HepG2 (cell line): ENCODE measurements around the gene ADAR. TPM values are rescaled to one million over a fixed set of nuclear protein-coding genes. Genes with fewer than 3 reads are reported as not detected.

Source experiments
- ATAC-seq: fragments of 200-7000 bp; cut with Tn5 transposase; 3 replicates; pipeline ENCODE4 v1.9.1; 2020; ENCODE audit warnings: mild to moderate bottlenecking, moderate library complexity
- BruUV-seq: library from RNA; stranded (reverse); fragments of 400-500 nt; replicated peaks from 2 replicates; lab custom pipeline; 2021; lab: Mats Ljungman, UMichigan
- CTCF ChIA-PET: fragments of 300-600 bp; formaldehyde crosslinking; extraction: SDS; loops from one replicate; lab custom pipeline; 2021; ENCODE audit warnings: low total read pairs, inconsistent platforms, low intra/inter-chr PET ratio; lab: Yijun Ruan, JAX
- POLR2A ChIA-PET: fragments of 350-600 bp; sonication (Branson Sonifier 250); formaldehyde crosslinking; loops from one replicate; lab custom pipeline; 2020; ENCODE audit warnings: antibody characterized with exemption, inconsistent platforms; lab: Yijun Ruan, JAX
- DNase-seq: peaks from one replicate; pipeline ENCODE4 v3.0.0-alpha.2; 2015; ENCODE audit warnings: low spot score
- FAIRE-seq: peaks from 3 replicates; lab custom pipeline; 2011; peaks lifted over from hg19 to GRCh38; lab: Jason Lieb, UNC
- H2AFZ ChIP-seq: one replicate; pipeline ENCODE4 v1.6.1; 2011; ENCODE audit warnings: low read length, inconsistent platforms
- H3K27ac ChIP-seq: fragments of 300-600 bp; 3 replicates; pipeline ENCODE4 v1.8.0; 2011; ENCODE audit warnings: mixed run types, mild to moderate bottlenecking, mixed read lengths, low read length, inconsistent platforms; ENCODE audit not compliant: insufficient read depth; ENCODE audit errors: extremely low read length
- H3K27me3 ChIP-seq, 2 experiments: fragments of 200-600 bp in 1 of 2; 2 replicates in 1 of 2; 3 replicates in 1 of 2; pipeline versions ENCODE4 v1.6.0 to v1.8.0; 2011; ENCODE audit warnings: low read length in 2 of 2, mild to moderate bottlenecking in 2 of 2, moderate library complexity in 2 of 2, inconsistent platforms in 1 of 2; ENCODE audit not compliant: insufficient read depth in 2 of 2, control insufficient read depth in 1 of 2
- H3K36me3 ChIP-seq, 2 experiments: fragments of 200-600 bp in 1 of 2; replicated peaks in 1 of 2; 2 replicates in 1 of 2; 3 replicates in 1 of 2; pipeline versions ENCODE4 v1.5.1 to v1.8.0; 2011; ENCODE audit warnings: low read length in 2 of 2, inconsistent platforms in 1 of 2; ENCODE audit not compliant: insufficient read depth in 2 of 2, control insufficient read depth in 1 of 2
- H3K4me1 ChIP-seq: 2 replicates; pipeline ENCODE4 v1.5.1; 2012; ENCODE audit warnings: low read length, inconsistent platforms; ENCODE audit not compliant: insufficient read depth
- H3K4me2 ChIP-seq: 2 replicates; pipeline ENCODE4 v1.6.0; 2011; ENCODE audit warnings: low read depth, low read length, inconsistent platforms
- H3K4me3 ChIP-seq, 3 experiments: fragments of 200-600 bp in 1 of 3; sonication (generic), shearing (Covaris generic) in 1 of 3; replicated peaks in 1 of 3; 2 replicates each; pipeline ENCODE4 v1.5.1; 2011 to 2016; ENCODE audit warnings: low read length in 3 of 3, inconsistent platforms in 2 of 3, low read depth in 2 of 3, mild to moderate bottlenecking in 2 of 3, control low read depth in 1 of 3, mixed read lengths in 1 of 3; ENCODE audit not compliant: insufficient read depth in 1 of 3
- H3K79me2 ChIP-seq: one replicate; pipeline ENCODE4 v1.6.1; 2011; ENCODE audit warnings: low read length, inconsistent platforms; ENCODE audit not compliant: insufficient read depth
- H3K9ac ChIP-seq: 2 replicates; pipeline ENCODE4 v1.6.0; 2011; ENCODE audit warnings: mild to moderate bottlenecking, low read depth, low read length, inconsistent platforms; ENCODE audit not compliant: insufficient read depth
- H3K9me3 ChIP-seq: 2 replicates; pipeline ENCODE4 v1.5.1; 2012; ENCODE audit warnings: mild to moderate bottlenecking, low read length
- H4K20me1 ChIP-seq: 2 replicates; pipeline ENCODE4 v1.6.0; 2011; ENCODE audit warnings: inconsistent platforms, mild to moderate bottlenecking, low read length, moderate library complexity; ENCODE audit not compliant: insufficient read depth
- ATF5 ChIP-seq: sonication (generic); formaldehyde crosslinking; IDR thresholded peaks from 2 replicates; pipeline ENCODE4 v1.4.0; 2020; ENCODE audit warnings: mild to moderate bottlenecking, low read depth, missing genetic modification reagents
- ATF7-NPFF ChIP-seq: sonication (generic); formaldehyde crosslinking; IDR thresholded peaks from 2 replicates; pipeline ENCODE4 v1.8.1; 2023; ENCODE audit warnings: mild to moderate bottlenecking, low read depth, missing genetic modification reagents, moderate library complexity
- FOXK2 ChIP-seq: fragments of 450-650 bp; IDR thresholded peaks from 2 replicates; pipeline ENCODE4 v1.6.1; 2016
- HOMEZ ChIP-seq: IDR thresholded peaks from 2 replicates; pipeline ENCODE4 v1.6.1; 2016; ENCODE audit warnings: low read depth
- MIER2 ChIP-seq: IDR thresholded peaks from 2 replicates; pipeline ENCODE4 v1.6.1; 2016; ENCODE audit warnings: missing biosample characterization, missing genetic modification reagents
- MYNN ChIP-seq: sonication (generic); formaldehyde crosslinking; IDR thresholded peaks from 2 replicates; pipeline ENCODE4 v1.4.0; 2020; ENCODE audit warnings: mild to moderate bottlenecking, low read depth, missing genetic modification reagents
- PLRG1 ChIP-seq: fragments of 450-650 bp; conservative IDR thresholded peaks from 2 replicates; pipeline ENCODE4 v1.6.1; 2016
- TRAFD1 ChIP-seq: sonication (generic); formaldehyde crosslinking; IDR thresholded peaks from 2 replicates; pipeline ENCODE4 v1.5.1; 2020; ENCODE audit warnings: missing genetic modification reagents, mild to moderate bottlenecking, borderline replicate concordance
- ZBTB49 ChIP-seq: sonication (generic); formaldehyde crosslinking; IDR thresholded peaks from 2 replicates; pipeline ENCODE4 v1.4.0; 2020; ENCODE audit warnings: missing genetic modification reagents, borderline replicate concordance
- ZNF160 ChIP-seq: sonication (generic); formaldehyde crosslinking; IDR thresholded peaks from 2 replicates; pipeline ENCODE4 v1.8.0; 2022; ENCODE audit warnings: mild to moderate bottlenecking, inconsistent platforms, missing genetic modification reagents
- ZNF180 ChIP-seq: sonication (generic); formaldehyde crosslinking; IDR thresholded peaks from 2 replicates; pipeline ENCODE4 v1.4.0; 2020; ENCODE audit warnings: low read depth, missing genetic modification reagents, borderline replicate concordance
- ZNF34 ChIP-seq: sonication (generic); formaldehyde crosslinking; IDR thresholded peaks from 2 replicates; pipeline ENCODE4 v1.4.0; 2020; ENCODE audit warnings: mild to moderate bottlenecking, missing genetic modification reagents, borderline replicate concordance
- ZNF605 ChIP-seq: sonication (generic); formaldehyde crosslinking; IDR thresholded peaks from 2 replicates; pipeline ENCODE4 v1.8.0; 2022; ENCODE audit warnings: mild to moderate bottlenecking, missing genetic modification reagents
- ZNF703 ChIP-seq: sonication (generic); formaldehyde crosslinking; IDR thresholded peaks from 2 replicates; pipeline ENCODE4 v1.5.1; 2020; ENCODE audit warnings: missing genetic modification reagents, mild to moderate bottlenecking, moderate library complexity, borderline replicate concordance
- WGBS: methylation state at CpG from one replicate; pipeline ENCODE4 v1.1.6; 2017; ENCODE audit warnings: low lambda C conversion rate; 5-methylcytosine and 5-hydroxymethylcytosine counted together
- in situ Hi-C: cut with HindIII; loops from 2 replicates; pipeline ENCODE4 v1.10.0; 2017; ENCODE audit warnings: low pct_unique_long_range_greater_than_20kb; ENCODE audit not compliant: extremely low pct_ligation_motif_present
- intact Hi-C: fragments of 100-400 bp; cut with micrococcal nuclease; formaldehyde crosslinking; loops from one replicate; pipeline ENCODE4 v1.10.0; 2022; ENCODE audit not compliant: unreplicated experiment
- polyA plus RNA-seq, 8 experiments: library from polyadenylated mRNA; depleted of rRNA in 3 of 8; stranded (reverse) in 7 of 8; unstranded in 1 of 8; fragments of >200 nt; fragmentation: Illumina TruSeq in 4 of 8; extraction: Trizol in 4 of 8; gene quantifications; 2 replicates each; pipeline versions ENCODE4 v1.2.1 to v1.2.3, GENCODE V29; 2011 to 2016; ENCODE audit warnings: low read depth in 4 of 8, missing spikeins in 1 of 8, mixed read lengths in 1 of 8; ENCODE audit not compliant: insufficient read depth in 1 of 8
- total RNA-seq, 5 experiments: library from RNA; depleted of rRNA; stranded (reverse); fragments of >200 nt; fragmentation: Illumina TruSeq; extraction: Trizol; gene quantifications; 2 replicates each; pipeline ENCODE4 v1.2.3, GENCODE V29; 2016; ENCODE audit warnings: low read depth in 1 of 5

The ADAR gene
- total and polyA plus RNA-seq, 2 of the 13 experiments (the other 11 are each of a cell fraction or from before 2014, with no cell fraction given), result 70.8 to 86.2 TPM

GRCh38 chr1:154626456-154627256 is 18.7 kb upstream of the ADAR start (continued):
- TF ChIP-seq ATF5 (CRISPR knock-in tag) (no peak), ZNF34 (CRISPR knock-in tag) (0 out of 2 replicates have a peak, but pooled peaks have one; percentile 57), MYNN (no peak), ZNF703 (CRISPR knock-in tag) (no peak), ZNF180 (CRISPR knock-in tag) (no peak), FOXK2 (no peak)

- Histone ChIP-seq H4K20me1 (peaks cover 33% of the 10 kb centered on the region), H3K27ac (no peak overlapping the region), H3K4me3 (no peak overlapping the region), H3K79me2 (peaks cover 75% of the 10 kb centered on the region), H3K4me1 (peaks cover 42% of the 10 kb centered on the region), H3K9me3 (peaks cover 7% of the 10 kb centered on the region; the same call in 1 of the 2 replicates), H3K36me3 (peaks cover 0 to 9% of the 10 kb centered on the region in 2 experiments; a peak in 2 of 5 replicates), H2AFZ (no peak overlapping the region), H3K4me2 (no peak overlapping the region), H3K27me3 (no peaks in the 10 kb centered on the region; a peak in 1 of 5 replicates), H3K9ac (no peak overlapping the region)
- ATAC-seq (no peak), FAIRE-seq (no peak), DNase-seq (no peak)
- 95% methylated on average over 8 of the region's 8 CpGs for WGBS
- BruUV-seq, result no TSS peak
- intact Hi-C loops (no loop called here), in situ Hi-C loops (no loop called here)
- CTCF ChIA-PET, result no interaction called here
- POLR2A ChIA-PET, result interaction anchor here (1.8 kb wide), 1 partner anchor 13 kb away, joined by 5 read pairs; no protein-coding TSS in a partner anchor
- no peak for TF ChIP-seq PLRG1
- no peak for TF ChIP-seq MIER2 (CRISPR knock-in tag)
- TF ChIP-seq TRAFD1 (CRISPR knock-in tag), result no peak
- no peak for TF ChIP-seq ATF7-NPFF (CRISPR knock-in tag)
- TF ChIP-seq ZNF605, result no peak
- TF ChIP-seq ZNF160 (CRISPR knock-in tag), result no peak
- no peak for TF ChIP-seq HOMEZ (CRISPR knock-in tag)
- TF ChIP-seq ZBTB49, result no peak
Measured at GRCh38 chr1:154624746-154625643, 17.0 kb upstream of the ADAR start.
